Measurements from ENCODE around the gene LILRA6. TPM values are rescaled to one million over a fixed set of nuclear protein-coding genes. Genes with fewer than 3 reads are reported as not detected.

Gene LILRA6
- total and polyA plus RNA-seq, 2 of the 13 experiments (the other 11 are each of a cell fraction or from before 2014, with no cell fraction given): not detected

DNA sequence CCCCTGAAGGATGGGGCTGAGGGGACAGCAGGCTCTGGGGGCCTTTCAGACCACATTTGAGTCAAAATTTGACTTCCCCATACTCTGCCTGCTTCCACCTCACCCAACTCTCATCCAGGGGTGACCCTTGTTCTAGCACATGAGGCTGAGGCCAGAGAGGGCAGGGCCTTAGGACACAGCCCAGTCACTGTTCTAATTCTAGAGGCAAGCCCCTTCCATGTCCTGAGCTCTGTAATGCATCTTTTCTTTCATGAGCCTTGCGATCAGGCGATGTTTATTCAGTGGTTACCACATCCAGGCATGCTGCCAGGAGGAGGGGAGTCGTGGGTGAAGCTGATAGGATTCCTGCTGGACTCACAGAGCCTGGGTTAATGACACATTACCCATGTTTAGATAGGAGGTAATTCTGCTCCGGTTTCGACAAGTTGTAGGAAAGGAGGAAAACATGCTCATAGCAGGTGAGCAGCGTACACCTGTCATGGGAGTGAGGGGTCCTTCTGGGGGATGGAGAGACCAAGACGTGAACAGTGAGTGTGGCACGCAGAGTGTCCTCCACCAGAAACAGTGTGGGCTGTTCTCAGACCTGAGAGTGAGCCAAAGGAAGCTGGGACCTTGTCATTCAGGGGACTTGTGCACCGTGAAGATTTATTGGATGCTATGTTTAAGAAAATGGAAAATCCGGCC is 32.6 kb downstream of the LILRA6 start (continued):
- TF ChIP-seq MXD4 (CRISPR knock-in tag; IDR thresholded peaks at IDR 0.05) (peak; percentile 39; the same call in 1 of the 2 replicates), FOXA1 (IDR thresholded peaks at IDR 0.05) (no peak), FOXA1 (CRISPR knock-in tag; IDR thresholded peaks at IDR 0.05) (peak; percentile 98), JARID2 (CRISPR knock-in tag; IDR thresholded peaks at IDR 0.05; ENCODE audit: insufficient replicate concordance) (no peak), NR2F1 (CRISPR knock-in tag; IDR thresholded peaks at IDR 0.05) (no peak; a peak in 1 of 4 replicates), CREB1 (IDR thresholded peaks at IDR 0.05) (no peak), CREB1 (CRISPR knock-in tag; IDR thresholded peaks at IDR 0.05) (peak; percentile 43; the same call in 1 of the 2 replicates), CEBPB (IDR thresholded peaks at IDR 0.05; ENCODE audit: borderline replicate concordance, low read depth, low read length) (peak; percentile 87), ZNF724P (CRISPR knock-in tag; IDR thresholded peaks at IDR 0.05; ENCODE audit: borderline replicate concordance) (0 out of 2 replicates have a peak, but pooled peaks have one; percentile 34), CC2D1A (CRISPR knock-in tag; IDR thresholded peaks at IDR 0.05) (no peak), ZKSCAN5 (CRISPR knock-in tag; IDR thresholded peaks at IDR 0.05) (0 out of 2 replicates have a peak, but pooled peaks have one; percentile 51), ZNF761 (CRISPR knock-in tag; conservative IDR thresholded peaks at IDR 0.05) (0 out of 2 replicates have a peak, but pooled peaks have one; percentile 45), SMAD3 (CRISPR knock-in tag; IDR thresholded peaks at IDR 0.05) (peak; percentile 62; the same call in 1 of the 2 replicates), ZNF879 (CRISPR knock-in tag; IDR thresholded peaks at IDR 0.05) (no peak)
- TF ChIP-seq, protein P1, sequence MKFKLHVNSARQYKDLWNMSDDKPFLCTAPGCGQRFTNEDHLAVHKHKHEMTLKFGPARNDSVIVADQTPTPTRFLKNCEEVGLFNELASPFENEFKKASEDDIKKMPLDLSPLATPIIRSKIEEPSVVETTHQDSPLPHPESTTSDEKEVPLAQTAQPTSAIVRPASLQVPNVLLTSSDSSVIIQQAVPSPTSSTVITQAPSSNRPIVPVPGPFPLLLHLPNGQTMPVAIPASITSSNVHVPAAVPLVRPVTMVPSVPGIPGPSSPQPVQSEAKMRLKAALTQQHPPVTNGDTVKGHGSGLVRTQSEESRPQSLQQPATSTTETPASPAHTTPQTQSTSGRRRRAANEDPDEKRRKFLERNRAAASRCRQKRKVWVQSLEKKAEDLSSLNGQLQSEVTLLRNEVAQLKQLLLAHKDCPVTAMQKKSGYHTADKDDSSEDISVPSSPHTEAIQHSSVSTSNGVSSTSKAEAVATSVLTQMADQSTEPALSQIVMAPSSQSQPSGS (CRISPR knock-in tag; IDR thresholded peaks at IDR 0.05): peak; percentile 66; the same call in 1 of the 2 replicates
- TF ChIP-seq, protein P2, sequence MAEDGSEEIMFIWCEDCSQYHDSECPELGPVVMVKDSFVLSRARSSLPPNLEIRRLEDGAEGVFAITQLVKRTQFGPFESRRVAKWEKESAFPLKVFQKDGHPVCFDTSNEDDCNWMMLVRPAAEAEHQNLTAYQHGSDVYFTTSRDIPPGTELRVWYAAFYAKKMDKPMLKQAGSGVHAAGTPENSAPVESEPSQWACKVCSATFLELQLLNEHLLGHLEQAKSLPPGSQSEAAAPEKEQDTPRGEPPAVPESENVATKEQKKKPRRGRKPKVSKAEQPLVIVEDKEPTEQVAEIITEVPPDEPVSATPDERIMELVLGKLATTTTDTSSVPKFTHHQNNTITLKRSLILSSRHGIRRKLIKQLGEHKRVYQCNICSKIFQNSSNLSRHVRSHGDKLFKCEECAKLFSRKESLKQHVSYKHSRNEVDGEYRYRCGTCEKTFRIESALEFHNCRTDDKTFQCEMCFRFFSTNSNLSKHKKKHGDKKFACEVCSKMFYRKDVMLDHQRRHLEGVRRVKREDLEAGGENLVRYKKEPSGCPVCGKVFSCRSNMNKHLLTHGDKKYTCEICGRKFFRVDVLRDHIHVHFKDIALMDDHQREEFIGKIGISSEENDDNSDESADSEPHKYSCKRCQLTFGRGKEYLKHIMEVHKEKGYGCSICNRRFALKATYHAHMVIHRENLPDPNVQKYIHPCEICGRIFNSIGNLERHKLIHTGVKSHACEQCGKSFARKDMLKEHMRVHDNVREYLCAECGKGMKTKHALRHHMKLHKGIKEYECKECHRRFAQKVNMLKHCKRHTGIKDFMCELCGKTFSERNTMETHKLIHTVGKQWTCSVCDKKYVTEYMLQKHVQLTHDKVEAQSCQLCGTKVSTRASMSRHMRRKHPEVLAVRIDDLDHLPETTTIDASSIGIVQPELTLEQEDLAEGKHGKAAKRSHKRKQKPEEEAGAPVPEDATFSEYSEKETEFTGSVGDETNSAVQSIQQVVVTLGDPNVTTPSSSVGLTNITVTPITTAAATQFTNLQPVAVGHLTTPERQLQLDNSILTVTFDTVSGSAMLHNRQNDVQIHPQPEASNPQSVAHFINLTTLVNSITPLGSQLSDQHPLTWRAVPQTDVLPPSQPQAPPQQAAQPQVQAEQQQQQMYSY (CRISPR knock-in tag; IDR thresholded peaks at IDR 0.05): no peak
- TF ChIP-seq, protein P3, sequence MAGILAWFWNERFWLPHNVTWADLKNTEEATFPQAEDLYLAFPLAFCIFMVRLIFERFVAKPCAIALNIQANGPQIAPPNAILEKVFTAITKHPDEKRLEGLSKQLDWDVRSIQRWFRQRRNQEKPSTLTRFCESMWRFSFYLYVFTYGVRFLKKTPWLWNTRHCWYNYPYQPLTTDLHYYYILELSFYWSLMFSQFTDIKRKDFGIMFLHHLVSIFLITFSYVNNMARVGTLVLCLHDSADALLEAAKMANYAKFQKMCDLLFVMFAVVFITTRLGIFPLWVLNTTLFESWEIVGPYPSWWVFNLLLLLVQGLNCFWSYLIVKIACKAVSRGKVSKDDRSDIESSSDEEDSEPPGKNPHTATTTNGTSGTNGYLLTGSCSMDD (CRISPR knock-in tag; IDR thresholded peaks at IDR 0.05): no peak
- TF ChIP-seq, protein P4, sequence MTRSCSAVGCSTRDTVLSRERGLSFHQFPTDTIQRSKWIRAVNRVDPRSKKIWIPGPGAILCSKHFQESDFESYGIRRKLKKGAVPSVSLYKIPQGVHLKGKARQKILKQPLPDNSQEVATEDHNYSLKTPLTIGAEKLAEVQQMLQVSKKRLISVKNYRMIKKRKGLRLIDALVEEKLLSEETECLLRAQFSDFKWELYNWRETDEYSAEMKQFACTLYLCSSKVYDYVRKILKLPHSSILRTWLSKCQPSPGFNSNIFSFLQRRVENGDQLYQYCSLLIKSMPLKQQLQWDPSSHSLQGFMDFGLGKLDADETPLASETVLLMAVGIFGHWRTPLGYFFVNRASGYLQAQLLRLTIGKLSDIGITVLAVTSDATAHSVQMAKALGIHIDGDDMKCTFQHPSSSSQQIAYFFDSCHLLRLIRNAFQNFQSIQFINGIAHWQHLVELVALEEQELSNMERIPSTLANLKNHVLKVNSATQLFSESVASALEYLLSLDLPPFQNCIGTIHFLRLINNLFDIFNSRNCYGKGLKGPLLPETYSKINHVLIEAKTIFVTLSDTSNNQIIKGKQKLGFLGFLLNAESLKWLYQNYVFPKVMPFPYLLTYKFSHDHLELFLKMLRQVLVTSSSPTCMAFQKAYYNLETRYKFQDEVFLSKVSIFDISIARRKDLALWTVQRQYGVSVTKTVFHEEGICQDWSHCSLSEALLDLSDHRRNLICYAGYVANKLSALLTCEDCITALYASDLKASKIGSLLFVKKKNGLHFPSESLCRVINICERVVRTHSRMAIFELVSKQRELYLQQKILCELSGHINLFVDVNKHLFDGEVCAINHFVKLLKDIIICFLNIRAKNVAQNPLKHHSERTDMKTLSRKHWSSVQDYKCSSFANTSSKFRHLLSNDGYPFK (CRISPR knock-in tag; IDR thresholded peaks at IDR 0.05; ENCODE audit: borderline replicate concordance): no peak
- TF ChIP-seq, protein P5, sequence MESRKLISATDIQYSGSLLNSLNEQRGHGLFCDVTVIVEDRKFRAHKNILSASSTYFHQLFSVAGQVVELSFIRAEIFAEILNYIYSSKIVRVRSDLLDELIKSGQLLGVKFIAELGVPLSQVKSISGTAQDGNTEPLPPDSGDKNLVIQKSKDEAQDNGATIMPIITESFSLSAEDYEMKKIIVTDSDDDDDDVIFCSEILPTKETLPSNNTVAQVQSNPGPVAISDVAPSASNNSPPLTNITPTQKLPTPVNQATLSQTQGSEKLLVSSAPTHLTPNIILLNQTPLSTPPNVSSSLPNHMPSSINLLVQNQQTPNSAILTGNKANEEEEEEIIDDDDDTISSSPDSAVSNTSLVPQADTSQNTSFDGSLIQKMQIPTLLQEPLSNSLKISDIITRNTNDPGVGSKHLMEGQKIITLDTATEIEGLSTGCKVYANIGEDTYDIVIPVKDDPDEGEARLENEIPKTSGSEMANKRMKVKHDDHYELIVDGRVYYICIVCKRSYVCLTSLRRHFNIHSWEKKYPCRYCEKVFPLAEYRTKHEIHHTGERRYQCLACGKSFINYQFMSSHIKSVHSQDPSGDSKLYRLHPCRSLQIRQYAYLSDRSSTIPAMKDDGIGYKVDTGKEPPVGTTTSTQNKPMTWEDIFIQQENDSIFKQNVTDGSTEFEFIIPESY (CRISPR knock-in tag; IDR thresholded peaks at IDR 0.05): peak; percentile 35; the same call in 1 of the 2 replicates

Data from HepG2 (cell line).